T-helper 1 cell treated with Interleukin-12 subunit alpha and Interleukin-12 subunit beta and Interleukin-4 antibody, amounts not matched to agents 30 μg/mL and 1 μg/mL, for 36 hours (primary cell): ENCODE measurements around the gene GPATCH3.
"Not testable (repeated sequence)": the region's sequence is repeated elsewhere in the genome, so short reads cannot be mapped to it uniquely, and the experiment has no call there.

Source experiments
- H3K27ac Mint-ChIP-seq: one replicate; pipeline ENCODE4 v1.8.0; 2021; ENCODE audit warnings: mild to moderate bottlenecking, mixed read lengths
- H3K27me3 Mint-ChIP-seq: one replicate; pipeline ENCODE4 v1.8.0; 2021; ENCODE audit warnings: low read depth, mixed read lengths
- H3K36me3 Mint-ChIP-seq: one replicate; pipeline ENCODE4 v1.8.0; 2021; ENCODE audit warnings: low read depth, mixed read lengths
- H3K4me1 Mint-ChIP-seq: one replicate; pipeline ENCODE4 v1.8.0; 2021; ENCODE audit warnings: low read depth, mixed read lengths
- H3K4me3 Mint-ChIP-seq: one replicate; pipeline ENCODE4 v1.8.0; 2021; ENCODE audit warnings: mild to moderate bottlenecking, moderate library complexity, mixed read lengths
- H3K9me3 Mint-ChIP-seq: one replicate; pipeline ENCODE4 v1.8.0; 2021; ENCODE audit warnings: mixed read lengths

GPATCH3 gene

DNA sequence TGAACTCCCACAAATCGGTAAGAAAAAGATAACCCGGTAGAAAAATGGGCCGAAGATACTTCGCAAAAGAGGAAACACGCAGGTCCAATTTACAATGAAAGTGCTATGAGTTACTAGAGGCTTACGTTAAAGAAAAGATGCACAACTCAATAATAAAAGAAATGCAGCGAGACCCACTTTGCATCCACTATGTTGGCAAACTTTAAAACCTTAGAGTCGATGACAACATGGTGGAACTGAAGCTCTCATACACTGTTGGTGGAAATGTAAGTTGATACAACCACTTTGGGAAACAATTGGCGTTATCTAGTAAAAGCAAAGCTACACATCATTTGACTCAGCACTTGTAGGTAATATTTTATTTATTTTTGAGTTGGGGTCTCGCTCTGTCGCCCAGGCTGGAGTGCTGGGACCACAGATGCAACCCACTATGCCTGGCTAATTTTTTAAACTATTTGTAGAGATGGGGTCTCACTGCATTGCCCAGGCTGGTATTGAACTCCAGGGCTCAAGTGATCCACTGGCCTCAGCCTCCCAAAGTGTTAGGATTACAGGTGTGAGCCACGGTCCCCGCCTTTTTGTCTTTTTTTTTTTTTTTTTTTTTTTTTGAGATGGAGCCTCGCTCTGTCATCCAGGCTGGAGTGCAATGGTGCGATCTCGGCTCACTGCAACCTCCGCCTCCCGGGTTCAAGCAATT is 696 bp upstream of the GPATCH3 start:
- Mint-ChIP-seq H3K36me3 (peaks cover 5% of the 10 kb centered on the region), H3K9me3 (no peaks in the 10 kb centered on the region), H3K27ac (peak overlapping the region; percentile 98), H3K27me3 (peaks cover 7% of the 10 kb centered on the region), H3K4me3 (peak overlapping the region; percentile 96), H3K4me1 (peaks cover 20% of the 10 kb centered on the region)

DNA sequence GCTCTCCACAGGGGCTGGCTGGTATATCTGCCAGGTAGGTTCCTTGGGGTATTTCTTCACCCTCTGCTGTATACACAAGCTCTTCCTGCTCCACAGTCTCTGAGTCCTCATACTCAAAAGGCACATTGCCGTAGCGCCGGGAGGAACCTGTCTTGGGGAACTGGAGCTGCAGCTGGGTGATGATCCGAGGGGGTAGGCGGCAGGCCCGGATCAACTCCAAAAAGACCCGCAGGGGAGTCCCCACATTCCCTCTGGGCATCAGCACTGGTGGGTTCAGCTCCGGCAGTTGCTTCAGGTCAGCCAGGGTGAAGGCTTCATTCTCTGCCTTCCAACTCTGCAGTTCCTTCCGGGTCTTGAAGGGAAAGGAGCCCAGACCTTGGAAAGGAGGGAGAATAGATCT is 2.9 kb downstream of the GPATCH3 start:
- peaks cover 21% of the 10 kb centered on the region for H3K36me3 Mint-ChIP-seq
- H3K4me1 Mint-ChIP-seq, result peaks cover 22% of the 10 kb centered on the region
- no peak overlapping the region for H3K27ac Mint-ChIP-seq
- no peaks in the 10 kb centered on the region for H3K9me3 Mint-ChIP-seq
- H3K27me3 Mint-ChIP-seq, result peaks cover 5% of the 10 kb centered on the region
- no peak overlapping the region for H3K4me3 Mint-ChIP-seq

DNA sequence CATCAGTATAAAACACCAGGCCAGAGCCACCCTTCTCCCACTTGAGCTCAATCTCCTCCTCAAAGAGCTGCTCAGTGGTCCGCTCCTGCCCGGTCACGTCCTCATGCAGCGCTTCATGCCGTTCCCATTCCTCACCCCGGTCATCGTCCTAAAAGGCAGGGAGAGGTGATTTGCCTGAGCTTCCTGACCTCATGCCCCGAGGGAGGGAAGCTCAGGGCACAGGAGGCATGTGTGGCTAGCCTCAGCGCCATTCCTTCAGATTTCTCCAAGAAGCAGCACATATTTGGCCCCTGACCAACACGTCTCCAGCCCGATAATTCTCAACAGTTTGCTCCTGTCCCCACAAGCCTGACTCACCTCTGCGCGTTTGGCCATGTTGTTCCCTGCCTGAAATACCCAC is 6.0 kb downstream of the GPATCH3 start:
- no peaks in the 10 kb centered on the region for H3K27me3 Mint-ChIP-seq
- H3K36me3 Mint-ChIP-seq, result peaks cover 30% of the 10 kb centered on the region
- no peak overlapping the region for H3K4me3 Mint-ChIP-seq
- H3K9me3 Mint-ChIP-seq, result no peaks in the 10 kb centered on the region
- no peak overlapping the region for H3K27ac Mint-ChIP-seq
- peaks cover 14% of the 10 kb centered on the region for H3K4me1 Mint-ChIP-seq

DNA sequence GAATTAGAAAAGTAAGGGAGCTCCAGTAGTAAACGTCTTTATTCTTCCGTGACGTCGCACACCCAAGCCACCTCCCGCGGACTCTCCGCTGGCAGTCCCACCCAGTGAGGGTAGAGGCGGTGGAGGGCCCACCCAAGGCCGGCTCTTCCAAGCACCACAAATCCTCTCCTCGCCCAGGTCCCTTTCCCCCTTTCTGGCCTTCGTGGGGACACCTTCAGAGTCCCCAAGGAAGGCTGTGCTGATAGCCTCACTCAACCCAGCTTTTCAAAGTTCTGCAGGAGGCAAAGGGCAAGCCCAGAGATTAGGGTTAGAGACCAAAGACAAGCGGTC is 9.8 kb downstream of the GPATCH3 start:
- H3K4me1 Mint-ChIP-seq, result peaks cover 23% of the 10 kb centered on the region
- H3K27ac Mint-ChIP-seq, result peak overlapping the region; percentile 91
- H3K4me3 Mint-ChIP-seq, result peak overlapping the region; percentile 94
- no peaks in the 10 kb centered on the region for H3K9me3 Mint-ChIP-seq
- H3K27me3 Mint-ChIP-seq, result no peaks in the 10 kb centered on the region
- peaks cover 38% of the 10 kb centered on the region for H3K36me3 Mint-ChIP-seq

DNA sequence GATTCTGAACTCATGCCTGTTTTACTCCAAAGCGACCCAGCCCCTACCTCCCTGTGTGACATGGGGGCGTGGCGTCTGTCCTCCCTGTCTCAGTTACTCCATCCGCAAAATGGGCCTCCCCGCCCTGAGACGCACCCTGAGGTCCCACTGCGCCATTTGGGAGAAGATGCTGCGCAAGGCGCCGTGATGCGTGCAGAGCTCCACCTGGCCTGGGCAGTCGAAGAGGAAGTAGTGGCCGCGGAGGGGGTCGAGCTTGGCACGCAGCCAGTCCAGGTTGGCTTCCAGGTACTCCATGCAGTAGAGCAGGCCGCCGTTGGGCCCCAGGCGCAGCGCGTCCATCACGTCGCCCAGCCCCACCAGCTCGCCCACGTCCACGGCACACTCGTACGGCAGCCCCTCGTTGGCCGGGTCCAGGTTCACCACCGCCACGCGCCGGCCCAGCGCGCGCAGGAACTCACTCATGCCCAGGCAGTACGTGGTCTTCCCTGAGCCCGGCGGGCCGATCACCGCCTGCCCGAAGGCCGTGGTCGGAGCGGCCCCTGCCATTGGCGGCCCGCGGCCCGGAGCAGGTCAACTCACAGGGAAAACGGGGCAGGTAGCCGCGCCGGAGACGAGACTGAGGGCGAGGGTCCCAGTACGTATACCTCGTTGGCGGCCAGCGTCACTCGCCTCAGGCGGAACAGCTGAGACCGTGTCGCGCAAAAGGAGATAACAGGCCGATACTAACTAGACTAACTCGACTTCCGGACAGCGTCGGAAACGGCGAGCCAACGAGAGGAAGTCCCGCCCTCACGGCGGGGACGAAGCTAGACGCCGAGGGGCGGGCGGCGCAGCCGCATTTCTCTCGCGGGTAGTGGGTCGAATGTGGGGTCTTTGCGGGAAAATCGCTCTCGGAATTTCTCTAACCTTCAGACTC is 10.5 kb downstream of the GPATCH3 start, which contains the start of gene GPN2:
Gene GPN2 (minus strand): TSS at position 733 of the 916 bp plus-strand sequence. CDS start 187 bp downstream, at position 546.
- no peaks in the 10 kb centered on the region for H3K9me3 Mint-ChIP-seq
- peaks cover 27% of the 10 kb centered on the region for H3K4me1 Mint-ChIP-seq
- peaks cover 43% of the 10 kb centered on the region for H3K36me3 Mint-ChIP-seq
- H3K27me3 Mint-ChIP-seq, result no peaks in the 10 kb centered on the region
- peak within 1 kb of the TSS; percentile 91 for H3K27ac Mint-ChIP-seq
- peak within 1 kb of the TSS; percentile 94 for H3K4me3 Mint-ChIP-seq

DNA sequence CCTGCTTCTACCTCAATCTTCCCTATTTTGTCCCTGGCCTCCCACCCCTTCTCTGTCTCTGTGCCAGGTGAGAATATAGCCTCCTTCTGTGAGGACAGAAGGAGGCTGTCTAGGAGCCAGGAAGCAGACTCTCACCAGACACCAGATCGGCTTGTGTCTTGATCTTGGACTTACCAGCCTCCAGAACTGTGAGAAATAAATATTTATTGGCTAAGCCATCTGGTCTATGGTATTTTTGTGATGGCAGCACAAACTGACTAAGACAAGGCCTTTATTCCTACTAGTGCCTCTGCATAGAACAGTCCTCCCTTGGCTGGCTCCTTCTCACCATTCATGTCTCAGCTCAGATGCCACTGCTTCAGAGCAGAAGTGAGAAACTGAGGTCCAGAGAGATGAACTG is 12.0 kb downstream of the GPATCH3 start:
- Mint-ChIP-seq H3K27ac (peak overlapping the region; percentile 91), H3K9me3 (no peaks in the 10 kb centered on the region), H3K4me3 (peak overlapping the region; percentile 94), H3K4me1 (peaks cover 25% of the 10 kb centered on the region), H3K27me3 (no peaks in the 10 kb centered on the region), H3K36me3 (peaks cover 47% of the 10 kb centered on the region)

DNA sequence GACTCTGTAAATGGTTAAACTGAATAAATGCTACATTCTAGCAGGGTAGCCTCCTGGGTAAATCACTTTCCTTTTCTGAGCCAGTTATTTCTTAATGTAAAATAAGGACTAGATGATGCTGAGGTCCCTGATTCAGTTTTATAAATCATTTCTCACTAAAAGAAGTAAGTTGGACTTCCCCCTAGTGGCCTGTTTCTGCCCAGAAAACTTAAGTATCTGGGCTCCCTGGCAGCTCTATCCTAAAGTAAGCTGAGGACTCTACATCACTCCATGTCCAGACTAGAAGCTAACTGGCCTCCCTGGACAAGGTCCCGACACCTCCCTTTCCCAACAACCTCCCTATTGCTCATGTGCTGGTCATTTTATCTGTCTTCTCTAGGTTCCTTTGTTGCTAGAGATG is 13.1 kb downstream of the GPATCH3 start:
- no peaks in the 10 kb centered on the region for H3K27me3 Mint-ChIP-seq
- peaks cover 48% of the 10 kb centered on the region for H3K36me3 Mint-ChIP-seq
- no peaks in the 10 kb centered on the region for H3K9me3 Mint-ChIP-seq
- H3K27ac Mint-ChIP-seq, result peak overlapping the region; percentile 49
- peak overlapping the region; percentile 52 for H3K4me3 Mint-ChIP-seq
- peaks cover 25% of the 10 kb centered on the region for H3K4me1 Mint-ChIP-seq

DNA sequence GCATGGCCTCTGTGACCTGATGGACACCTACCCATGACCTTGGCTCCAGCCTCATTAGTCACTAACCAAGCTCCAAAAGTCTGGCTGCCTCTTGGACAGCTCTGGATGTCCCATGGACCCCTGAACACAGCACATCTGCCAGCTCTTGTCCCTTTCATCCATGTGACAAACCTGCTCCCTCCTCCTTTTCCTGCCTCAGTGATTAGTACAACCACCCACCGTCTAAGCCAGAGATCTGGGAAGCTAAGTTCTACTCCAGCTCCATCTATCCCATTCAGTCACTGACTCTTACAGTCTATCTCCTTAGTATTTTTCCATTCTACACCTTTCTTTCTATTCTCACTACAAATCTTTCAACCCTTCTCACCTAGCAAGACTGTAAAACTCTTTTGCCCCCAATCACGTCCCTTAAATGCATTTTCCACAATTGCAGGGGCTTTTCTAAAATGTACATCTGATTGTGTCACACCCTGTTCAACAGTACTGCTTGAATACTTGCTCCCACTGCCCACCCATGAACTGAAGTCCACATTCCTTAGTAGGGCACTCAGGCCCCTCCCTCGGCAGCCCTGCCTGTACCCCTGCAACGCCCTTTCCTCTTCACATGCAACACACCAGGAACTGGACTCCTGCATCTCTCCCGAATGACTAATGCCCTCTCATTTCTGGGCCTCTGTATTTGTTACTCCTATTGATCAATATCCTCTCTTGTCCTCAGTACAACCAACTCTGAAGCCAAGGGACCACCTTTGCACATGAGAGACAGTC is 17.4 kb downstream of the GPATCH3 start:
- peaks cover 7% of the 10 kb centered on the region for H3K4me1 Mint-ChIP-seq
- H3K36me3 Mint-ChIP-seq, result peaks cover 37% of the 10 kb centered on the region
- H3K27me3 Mint-ChIP-seq, result no peaks in the 10 kb centered on the region
- H3K4me3 Mint-ChIP-seq, result no peak overlapping the region
- no peaks in the 10 kb centered on the region for H3K9me3 Mint-ChIP-seq
- H3K27ac Mint-ChIP-seq, result no peak overlapping the region

DNA sequence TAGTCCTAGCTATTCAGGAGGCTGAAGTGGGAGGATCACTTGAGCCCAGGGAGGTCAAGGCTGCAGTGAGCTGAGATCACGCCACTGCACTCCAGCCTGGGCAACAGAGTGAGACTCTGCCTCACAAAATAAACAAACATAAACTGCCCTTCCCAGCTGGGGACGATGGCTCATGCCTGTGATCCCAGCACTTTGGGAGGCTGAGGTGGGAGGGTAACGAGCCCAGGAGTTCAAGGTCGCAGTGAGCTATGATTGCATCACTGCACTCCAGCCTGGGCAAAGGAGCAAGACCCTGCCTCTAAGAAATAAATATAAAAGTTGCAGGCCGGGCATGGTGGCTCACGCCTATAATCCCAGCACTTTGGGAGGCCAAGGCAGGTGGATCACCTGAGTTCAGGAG is 18.7 kb downstream of the GPATCH3 start:
- not testable (repeated sequence) for H3K9me3 Mint-ChIP-seq, H3K27ac Mint-ChIP-seq, H3K4me3 Mint-ChIP-seq, H3K27me3 Mint-ChIP-seq, H3K4me1 Mint-ChIP-seq
- H3K36me3 Mint-ChIP-seq, result peaks cover 33% of the 10 kb centered on the region

DNA sequence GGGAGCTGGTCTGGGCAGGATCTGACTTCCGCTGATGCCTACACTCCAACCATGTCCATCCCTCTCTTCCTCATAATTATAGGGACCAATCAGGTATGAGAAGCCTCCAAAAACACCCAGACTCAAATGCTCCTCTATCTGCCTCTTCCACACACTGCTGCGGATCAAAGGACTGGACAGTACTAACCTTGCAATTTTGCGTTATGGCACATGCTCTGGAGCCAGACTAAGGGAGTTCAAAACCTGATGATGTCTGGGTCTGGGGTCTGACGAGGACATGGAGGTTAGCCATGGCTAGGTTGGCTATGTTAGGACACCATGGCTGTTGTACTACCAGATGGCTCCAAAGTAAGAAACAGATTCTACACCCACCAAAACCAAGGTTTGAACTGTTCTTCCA is 20.5 kb downstream of the GPATCH3 start:
- H3K4me1 Mint-ChIP-seq, result no peaks in the 10 kb centered on the region
- H3K9me3 Mint-ChIP-seq, result no peaks in the 10 kb centered on the region
- no peak overlapping the region for H3K27ac Mint-ChIP-seq
- H3K27me3 Mint-ChIP-seq, result no peaks in the 10 kb centered on the region
- H3K36me3 Mint-ChIP-seq, result peaks cover 26% of the 10 kb centered on the region
- H3K4me3 Mint-ChIP-seq, result no peak overlapping the region

DNA sequence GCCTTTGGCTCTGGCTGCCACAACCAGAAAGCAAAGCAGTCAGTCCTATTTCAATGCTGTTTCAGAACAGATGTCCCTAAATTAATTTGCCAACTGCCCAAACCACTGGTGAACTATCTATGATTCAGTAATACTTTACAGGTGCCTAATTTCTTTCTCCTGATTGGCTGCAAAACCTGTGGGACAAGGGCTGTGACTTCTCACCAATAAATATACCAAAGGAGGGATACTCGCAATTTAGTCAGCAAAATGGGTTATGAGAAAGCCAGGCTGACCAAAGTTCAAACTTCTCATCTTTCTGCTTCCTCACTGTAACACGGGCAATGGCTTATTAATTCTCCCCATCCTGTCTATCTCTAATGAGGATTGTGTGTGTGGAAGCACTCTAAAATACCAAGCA is 22.9 kb downstream of the GPATCH3 start:
- no peaks in the 10 kb centered on the region for H3K27me3 Mint-ChIP-seq

DNA sequence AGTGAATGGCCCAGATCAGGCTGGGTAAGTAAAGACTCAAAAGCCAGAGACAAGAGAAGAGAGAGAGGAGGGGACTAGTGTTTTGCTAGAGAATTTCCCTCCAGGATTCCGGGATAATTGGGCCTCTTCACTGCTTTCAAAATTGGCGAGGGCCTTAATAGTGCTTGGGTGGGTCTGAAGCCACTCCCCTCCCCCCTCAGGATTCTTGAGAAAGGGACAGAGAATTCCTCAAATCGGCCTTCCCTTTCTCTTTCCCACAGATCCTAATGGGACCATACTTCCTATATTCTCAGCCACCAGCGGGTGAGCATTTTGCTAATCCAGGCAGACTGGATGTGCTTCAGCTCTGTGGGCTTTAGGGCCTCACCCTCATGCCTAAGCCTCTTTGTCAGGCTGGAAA is 25.4 kb downstream of the GPATCH3 start:
- no peak overlapping the region for H3K4me3 Mint-ChIP-seq
- H3K27me3 Mint-ChIP-seq, result no peaks in the 10 kb centered on the region
- H3K36me3 Mint-ChIP-seq, result peaks cover 2% of the 10 kb centered on the region
- no peak overlapping the region for H3K27ac Mint-ChIP-seq
- H3K4me1 Mint-ChIP-seq, result no peaks in the 10 kb centered on the region
- H3K9me3 Mint-ChIP-seq, result no peaks in the 10 kb centered on the region

More for the DNA sequence above, 22.9 kb downstream of the GPATCH3 start:
- Mint-ChIP-seq H3K9me3 (no peaks in the 10 kb centered on the region), H3K4me3 (no peak overlapping the region), H3K27ac (no peak overlapping the region), H3K36me3 (peaks cover 5% of the 10 kb centered on the region), H3K4me1 (no peaks in the 10 kb centered on the region)

DNA sequence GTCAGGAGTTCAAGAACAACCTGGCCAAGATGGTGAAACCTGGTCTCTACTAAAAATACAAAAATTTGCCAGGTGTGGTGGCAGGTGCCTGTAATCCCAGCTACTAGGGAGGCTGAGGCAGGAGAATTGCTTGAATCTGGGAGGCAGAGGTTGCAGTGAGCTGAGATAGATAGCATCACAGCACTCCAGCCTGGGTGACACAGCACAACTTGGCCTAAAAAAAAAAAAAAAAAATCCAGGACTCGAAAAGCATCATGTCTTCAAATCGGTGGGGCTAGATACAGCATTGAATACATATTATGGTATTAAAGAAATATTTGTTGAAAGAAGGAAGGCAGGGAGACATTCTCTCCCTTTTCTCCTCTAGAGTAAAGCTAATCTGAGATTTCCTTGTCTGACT is 27.2 kb downstream of the GPATCH3 start:
- H3K4me1 Mint-ChIP-seq, H3K27me3 Mint-ChIP-seq, H3K27ac Mint-ChIP-seq, H3K4me3 Mint-ChIP-seq, H3K9me3 Mint-ChIP-seq, H3K36me3 Mint-ChIP-seq: not testable (repeated sequence)

DNA sequence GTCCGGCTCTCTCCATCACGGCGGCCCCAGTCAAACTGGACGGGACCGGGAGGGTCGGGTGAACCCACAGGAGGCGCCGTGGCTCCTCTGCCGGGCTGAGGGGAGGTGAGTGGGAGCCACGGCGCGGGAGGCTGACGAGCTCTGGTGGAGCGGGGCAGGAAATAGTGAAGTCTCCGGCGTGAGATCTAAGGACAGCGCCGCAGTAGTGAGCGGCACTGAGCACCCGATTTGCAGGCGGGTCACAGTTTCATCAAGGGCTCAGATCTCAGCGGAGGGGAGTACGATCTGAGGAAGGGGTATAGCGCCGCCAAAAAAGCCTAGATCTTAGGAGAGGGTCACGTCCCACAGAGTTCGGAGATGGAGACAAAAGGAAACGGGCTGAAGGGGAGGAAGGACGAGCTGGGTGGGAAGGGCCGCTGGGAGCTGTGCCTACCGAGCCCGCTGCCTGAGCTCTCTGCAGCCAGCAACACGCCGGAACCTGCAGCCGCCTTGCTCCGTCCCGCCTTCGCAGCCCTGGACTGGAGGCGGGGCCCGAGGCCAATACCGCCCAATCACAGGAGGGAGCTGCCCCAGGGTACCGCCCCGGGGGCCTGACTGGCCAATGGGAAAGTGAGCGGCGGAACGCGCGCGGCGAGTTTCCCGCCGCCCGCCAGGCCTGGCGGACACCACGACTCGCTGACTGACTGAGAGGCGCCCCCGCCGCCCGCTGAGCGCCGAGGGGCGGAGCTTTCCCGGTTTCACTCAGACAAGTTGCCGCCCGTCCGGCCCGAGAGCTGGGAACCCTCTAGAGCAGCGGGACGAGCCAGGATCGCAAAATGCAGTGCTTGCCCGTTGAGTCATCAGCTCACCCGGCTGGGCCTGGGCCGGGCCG is 35.4 kb downstream of the GPATCH3 start:
- peaks cover 27% of the 10 kb centered on the region for H3K4me1 Mint-ChIP-seq
- H3K36me3 Mint-ChIP-seq, result no peaks in the 10 kb centered on the region
- no peaks in the 10 kb centered on the region for H3K9me3 Mint-ChIP-seq
- no peaks in the 10 kb centered on the region for H3K27me3 Mint-ChIP-seq
- H3K27ac Mint-ChIP-seq, result peak overlapping the region; percentile 99
- H3K4me3 Mint-ChIP-seq, result peak overlapping the region; percentile 99
